NCI-H1436 treated with DMSO at 0.1 percent for 48 hours (cell line): ENCODE measurements around the gene SYNJ2.

ENCODE experiments used
- DNase-seq: peaks from one replicate; lab custom pipeline; 2025; lab: John Stamatoyannopoulos, UW

Gene SYNJ2

GRCh38 chr6:157982563-157983405 is 1.1 kb downstream of the SYNJ2 start:
- DNase-seq = no peak

GRCh38 chr6:157983406-157984119 is 1.9 kb downstream of the SYNJ2 start:
- no peak for DNase-seq

- DNase-seq = no peak
These were observed 2.5 kb downstream of the SYNJ2 start for GRCh38 chr6:157984128-157984527.

GRCh38 chr6:157984686-157985225 is 3.1 kb downstream of the SYNJ2 start:
- DNase-seq = no peak

GRCh38 chr6:157985378-157986155 is 3.9 kb downstream of the SYNJ2 start:
- DNase-seq = no peak

GRCh38 chr6:157987788-157988699 is 6.4 kb downstream of the SYNJ2 start:
- DNase-seq = no peak

- no peak for DNase-seq
These were observed 7.0 kb downstream of the SYNJ2 start for GRCh38 chr6:157988700-157989063.

GRCh38 chr6:157989541-157990289 is 8.1 kb downstream of the SYNJ2 start:
- DNase-seq = no peak

GRCh38 chr6:157990321-157991066 is 8.8 kb downstream of the SYNJ2 start:
- DNase-seq = no peak

GRCh38 chr6:157991067-157991432 is 9.4 kb downstream of the SYNJ2 start:
- no peak for DNase-seq

GRCh38 chr6:157993076-157993475 is 11.4 kb downstream of the SYNJ2 start:
- no peak for DNase-seq

- DNase-seq = no peak
These were observed 12.6 kb downstream of the SYNJ2 start for GRCh38 chr6:157994125-157994795.

- DNase-seq = no peak
These were observed 13.8 kb downstream of the SYNJ2 start for GRCh38 chr6:157995458-157995857.

GRCh38 chr6:157996201-157996712 is 14.6 kb downstream of the SYNJ2 start:
- no peak for DNase-seq

- no peak for DNase-seq
These were observed 15.4 kb downstream of the SYNJ2 start for GRCh38 chr6:157996918-157997702.

- no peak for DNase-seq
These were observed 16.4 kb downstream of the SYNJ2 start for GRCh38 chr6:157997893-157998608.

- DNase-seq = no peak
These were observed 17.1 kb downstream of the SYNJ2 start for GRCh38 chr6:157998707-157999167.
